ENCODE measurements around the gene ROBO2.

Gene ROBO2

GRCh38 chr3:77102951-77103769 is 63.3 kb downstream of the ROBO2 start:
- DNase-seq (ENCODE audit: low read depth in 2 of 2) = no peak

GRCh38 chr3:77122652-77123051 is 82.8 kb downstream of the ROBO2 start:
- DNase-seq (ENCODE audit: low read depth in 2 of 2) = no peak

GRCh38 chr3:77125966-77126365 is 86.1 kb downstream of the ROBO2 start:
- DNase-seq (ENCODE audit: low read depth in 2 of 2) = no peak

- DNase-seq (ENCODE audit: low read depth in 2 of 2) = no peak
Measured at GRCh38 chr3:77134769-77135168, 94.9 kb downstream of the ROBO2 start.

GRCh38 chr3:77137559-77137958 is 97.7 kb downstream of the ROBO2 start:
- no peak for DNase-seq (ENCODE audit: low read depth in 2 of 2)

- DNase-seq (ENCODE audit: low read depth in 2 of 2) = no peak
Measured at GRCh38 chr3:77139624-77140023, 99.7 kb downstream of the ROBO2 start.

DNA sequence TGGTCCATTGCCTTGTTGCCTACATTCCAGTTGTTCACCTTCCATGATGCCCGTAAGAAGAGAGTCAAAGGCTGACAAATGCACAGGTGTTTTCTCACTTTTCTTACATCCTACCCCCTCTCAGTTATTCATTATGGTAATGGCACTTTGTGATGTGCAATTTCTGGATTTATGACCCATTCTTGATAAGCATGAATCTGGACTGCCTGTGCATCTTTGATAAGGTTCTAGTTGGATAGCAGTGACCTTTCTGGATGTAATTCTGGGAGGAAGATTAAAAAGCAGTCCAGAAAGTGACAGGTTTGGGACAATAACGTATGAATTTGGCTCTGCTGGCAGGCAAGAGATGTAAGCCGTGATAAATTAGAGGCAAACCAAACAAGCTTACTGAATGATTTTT is 101.5 kb downstream of the ROBO2 start:
- DNase-seq (ENCODE audit: low read depth in 2 of 2) = no peak

GRCh38 chr3:77142578-77142977 is 102.7 kb downstream of the ROBO2 start:
- DNase-seq (ENCODE audit: low read depth in 2 of 2) = no peak

- no peak for DNase-seq (ENCODE audit: low read depth in 2 of 2)
Measured at GRCh38 chr3:77146004-77146403, 106.1 kb downstream of the ROBO2 start.

- DNase-seq (ENCODE audit: low read depth in 2 of 2) = no peak
Measured at GRCh38 chr3:77147836-77148578, 108.1 kb downstream of the ROBO2 start.

DNA sequence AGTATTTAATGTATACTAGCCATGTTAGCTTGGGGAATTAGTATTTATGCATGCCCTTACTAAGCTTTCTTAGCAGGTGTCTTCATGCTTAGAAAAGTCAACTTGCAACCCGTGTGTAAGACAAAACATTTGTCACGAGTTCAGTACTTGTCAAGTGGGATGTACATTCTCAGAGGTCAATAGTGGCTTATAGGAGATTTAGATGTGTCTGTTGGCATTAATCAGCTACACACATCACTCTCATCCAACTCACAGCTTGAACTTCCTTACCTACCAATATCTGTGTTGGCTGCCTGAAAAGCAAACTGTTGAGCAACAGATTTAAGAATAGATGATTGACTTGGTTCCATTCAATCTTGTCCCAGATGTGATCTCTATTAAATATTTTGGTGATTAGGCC is 109.5 kb downstream of the ROBO2 start:
- DNase-seq (ENCODE audit: low read depth in 2 of 2) = no peak

DNA sequence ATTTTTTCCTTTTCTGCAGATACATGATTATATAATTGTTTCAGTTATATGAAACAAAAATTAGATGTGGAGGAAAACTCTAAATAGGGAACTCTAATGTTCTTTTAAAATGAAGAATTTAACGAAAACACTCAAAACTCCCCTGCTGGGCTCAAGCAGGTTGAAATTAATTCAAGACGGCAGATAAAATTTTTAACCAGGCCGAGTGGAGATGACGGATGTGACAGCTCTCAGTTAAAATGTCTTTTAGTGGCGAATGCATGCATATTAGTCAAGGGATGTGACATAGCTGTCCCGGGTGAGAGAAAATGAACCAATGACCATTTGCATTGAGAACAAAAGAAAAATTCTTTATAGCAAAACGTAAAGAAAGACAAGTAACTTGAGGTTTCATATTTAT is 110.1 kb downstream of the ROBO2 start:
- no peak for DNase-seq (ENCODE audit: low read depth in 2 of 2)

- no peak for DNase-seq (ENCODE audit: low read depth in 2 of 2)
Measured at GRCh38 chr3:77150759-77151158, 110.9 kb downstream of the ROBO2 start.

DNA sequence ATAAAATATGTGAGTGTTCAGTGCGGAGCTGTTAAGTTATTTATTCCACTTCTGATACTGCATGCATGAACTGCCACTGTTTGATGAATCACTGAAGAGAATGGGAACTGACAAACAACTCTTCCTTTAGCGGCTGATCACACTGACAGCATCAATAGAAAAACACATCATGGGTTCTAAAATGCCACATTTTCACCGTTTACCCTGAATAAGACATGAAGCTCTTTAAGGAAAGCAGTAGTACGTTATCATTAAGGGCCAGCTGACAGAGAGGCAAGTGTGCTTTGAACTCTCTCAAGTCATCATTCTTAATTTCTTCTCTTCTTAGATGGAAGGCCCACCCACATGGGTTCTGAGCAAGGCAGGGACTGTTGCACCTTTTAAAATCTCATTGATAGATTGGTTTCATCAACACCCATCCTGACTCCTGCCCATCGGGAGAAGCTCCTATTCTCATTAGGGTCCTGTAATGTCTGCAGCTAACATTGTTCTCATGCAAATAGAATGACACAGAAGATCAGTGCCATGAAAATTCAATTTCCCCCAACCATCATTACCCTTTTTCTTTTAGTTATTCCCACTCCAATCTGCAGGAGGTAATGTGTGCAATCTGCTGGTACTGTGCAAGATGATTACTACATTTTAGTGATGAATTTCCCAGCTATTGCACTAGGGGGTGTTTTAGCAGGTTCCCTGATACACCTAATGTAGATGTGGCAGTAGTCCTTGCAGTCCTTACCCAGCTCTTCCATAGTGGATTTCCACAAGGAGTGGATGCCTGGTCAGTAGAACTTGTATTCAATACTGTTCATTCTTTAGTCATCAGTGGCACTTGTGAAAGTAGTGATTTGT is 119.1 kb downstream of the ROBO2 start:
- no peak for DNase-seq (ENCODE audit: low read depth in 2 of 2)

DNA sequence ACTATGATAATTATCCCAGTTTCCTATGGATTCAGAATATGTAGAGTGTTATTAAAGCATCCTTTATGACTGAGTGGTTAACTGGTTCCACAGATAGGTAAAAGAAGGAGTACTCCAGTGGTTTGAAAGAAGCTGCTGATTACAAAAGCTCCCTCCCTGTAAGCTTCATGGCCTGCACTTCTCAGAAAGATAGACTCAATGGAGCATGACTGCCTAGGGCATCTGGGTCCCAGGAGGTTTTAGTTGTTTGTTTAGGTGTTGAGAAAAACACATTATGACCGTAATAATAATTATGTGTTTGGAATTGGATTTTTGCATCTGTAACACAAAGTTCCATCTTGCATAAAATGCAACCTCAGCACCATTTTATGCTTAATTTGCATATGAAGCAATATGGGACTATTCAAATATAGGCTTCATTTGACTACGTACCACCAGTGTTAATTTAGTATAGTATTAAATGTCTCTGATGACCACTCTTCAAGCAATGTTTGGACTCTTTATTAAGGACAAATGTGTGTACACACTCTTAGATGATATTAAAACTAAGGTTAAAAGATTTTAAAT is 121.1 kb downstream of the ROBO2 start:
- no peak for DNase-seq (ENCODE audit: low read depth in 2 of 2)

DNA sequence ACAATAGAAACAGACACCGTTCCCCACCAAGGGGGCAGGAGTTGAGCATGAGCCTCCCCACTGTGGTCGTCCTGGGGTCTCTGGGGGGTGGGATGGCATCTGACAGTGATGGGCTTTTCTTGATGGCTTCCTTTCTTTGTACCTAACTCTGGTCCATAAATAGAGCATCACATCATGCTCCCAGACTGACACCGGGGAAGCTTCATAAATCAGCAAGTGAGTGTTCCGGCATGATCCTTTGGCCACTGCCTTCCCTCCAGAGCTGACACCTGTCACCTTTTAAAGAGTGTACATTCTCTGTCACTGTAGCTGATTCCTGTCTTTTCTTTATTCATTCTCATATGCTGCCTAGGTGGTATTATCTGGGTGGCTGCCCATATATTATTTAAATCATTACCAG is 129.9 kb downstream of the ROBO2 start:
- no peak for DNase-seq (ENCODE audit: low read depth in 2 of 2)

GRCh38 chr3:77171026-77171425 is 131.1 kb downstream of the ROBO2 start:
- no peak for DNase-seq (ENCODE audit: low read depth in 2 of 2)

DNA sequence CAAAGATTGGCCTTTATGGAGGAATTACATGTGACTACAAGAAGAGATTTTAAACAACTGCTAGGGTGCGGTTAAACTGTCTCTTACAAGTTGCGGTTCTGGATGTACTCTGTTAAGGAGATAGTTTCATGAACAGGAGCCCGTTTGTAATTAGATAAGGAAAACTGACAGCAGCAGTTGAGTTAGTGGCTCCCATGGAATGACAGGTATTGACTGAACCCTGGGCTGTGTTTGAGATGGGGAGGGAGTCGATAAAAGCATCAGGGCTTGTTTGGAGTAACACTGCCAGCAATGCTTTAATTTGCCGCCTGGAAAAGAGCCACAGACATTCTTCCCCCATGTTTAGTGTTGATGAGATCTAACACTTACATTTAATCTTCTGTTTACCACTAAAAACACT is 139.9 kb downstream of the ROBO2 start:
- DNase-seq (ENCODE audit: low read depth in 2 of 2) = no peak

DNA sequence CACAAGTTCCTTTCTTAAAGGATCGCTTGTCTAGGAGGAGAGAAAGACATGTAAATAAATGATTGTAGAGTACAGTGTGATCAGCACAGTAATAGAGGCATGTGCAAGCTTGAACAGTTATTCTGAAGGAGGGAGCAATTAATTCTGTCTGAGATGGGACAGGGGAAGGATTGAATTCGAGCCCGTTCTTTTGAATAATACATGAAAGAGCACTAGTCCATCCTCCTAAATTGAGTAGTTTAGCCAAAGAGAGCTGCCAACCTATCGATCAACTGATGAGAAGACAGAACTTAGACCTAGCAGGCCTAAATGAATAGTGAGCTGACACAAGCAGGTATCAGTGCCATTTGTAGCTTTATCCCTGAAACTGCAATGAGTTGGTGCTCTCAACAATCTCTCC is 142.4 kb downstream of the ROBO2 start:
- DNase-seq (ENCODE audit: low read depth in 2 of 2) = no peak

- no peak for DNase-seq (ENCODE audit: low read depth in 2 of 2)
Measured at GRCh38 chr3:77186319-77186718, 146.4 kb downstream of the ROBO2 start.

GRCh38 chr3:77186728-77187127 is 146.8 kb downstream of the ROBO2 start:
- DNase-seq (ENCODE audit: low read depth in 2 of 2) = no peak

DNA sequence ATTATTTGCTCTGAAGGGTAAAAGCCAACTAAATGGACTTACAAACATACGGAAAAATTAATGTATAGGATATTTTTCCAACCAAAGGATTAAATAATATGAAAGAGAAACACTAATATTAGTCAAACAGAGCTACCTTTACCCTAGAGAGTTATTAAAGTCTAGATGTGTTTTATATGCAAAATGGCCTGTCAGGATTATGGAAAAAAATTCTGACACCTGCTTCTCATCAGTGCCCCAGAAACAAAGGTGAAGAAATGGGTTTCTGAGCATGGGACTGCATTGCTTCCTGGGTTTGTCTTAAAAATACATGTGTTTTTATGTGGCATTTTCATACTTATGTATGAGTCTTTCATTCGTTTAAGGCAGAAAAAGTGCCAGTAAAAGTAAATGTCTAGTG is 148.3 kb downstream of the ROBO2 start:
- no peak for DNase-seq (ENCODE audit: low read depth in 2 of 2)
